HG03196 (cell line): Measurements from ENCODE around the gene ALDOC.

Source experiments
- ATAC-seq: cut with Tn5 transposase; IDR thresholded peaks from one replicate; pipeline ENCODE4 v1.9.1; 2021; ENCODE audit not compliant: unreplicated experiment

Gene ALDOC

GRCh38 chr17:28533091-28533807 lies 43.4 kb downstream of the ALDOC start:
- ATAC-seq, result no peak

GRCh38 chr17:28532050-28532960 lies 44.4 kb downstream of the ALDOC start:
- ATAC-seq, result no peak

- ATAC-seq, result no peak
Observed at GRCh38 chr17:28530926-28531325, 45.8 kb downstream of the ALDOC start.

GRCh38 chr17:28530250-28530649 lies 46.4 kb downstream of the ALDOC start:
- ATAC-seq, result no peak

GRCh38 chr17:28529013-28529400 lies 47.7 kb downstream of the ALDOC start:
- no peak for ATAC-seq

GRCh38 chr17:28528327-28529012 lies 48.2 kb downstream of the ALDOC start:
- ATAC-seq, result no peak

GRCh38 chr17:28527859-28528258 lies 48.8 kb downstream of the ALDOC start:
- ATAC-seq, result no peak

- ATAC-seq, result no peak
Observed at GRCh38 chr17:28527181-28527681, 49.5 kb downstream of the ALDOC start.

GRCh38 chr17:28526381-28526780 lies 50.3 kb downstream of the ALDOC start:
- no peak for ATAC-seq

GRCh38 chr17:28524476-28525424 lies 51.9 kb downstream of the ALDOC start:
- no peak for ATAC-seq

GRCh38 chr17:28523876-28524275 lies 52.8 kb downstream of the ALDOC start:
- ATAC-seq, result no peak

GRCh38 chr17:28523186-28523585 lies 53.5 kb downstream of the ALDOC start:
- no peak for ATAC-seq
